Keratinocyte (primary cell): ENCODE data around the gene ALB. TPM values are rescaled to one million over a fixed set of nuclear protein-coding genes. Genes with fewer than 3 reads are reported as not detected.

Experiments used
- DNase-seq: peaks from one replicate; pipeline ENCODE4 v3.0.0-alpha.2; 2011; ENCODE audit warnings: low read depth, missing footprints, low spot score
- FAIRE-seq: peaks from 2 replicates; lab custom pipeline; 2011; peaks lifted over from hg19 to GRCh38; lab: Jason Lieb, UNC
- H2AFZ ChIP-seq: 2 replicates; pipeline ENCODE4 v1.6.0; 2012; ENCODE audit warnings: low read length, control low read depth, inconsistent platforms; ENCODE audit not compliant: control insufficient read depth
- H3K27ac ChIP-seq: 2 replicates; pipeline ENCODE4 v1.5.1; 2011; ENCODE audit warnings: low read length; ENCODE audit not compliant: control insufficient read depth, insufficient read depth
- H3K27me3 ChIP-seq: 3 replicates; pipeline ENCODE4 v1.6.0; 2011; ENCODE audit warnings: low read length; ENCODE audit not compliant: control insufficient read depth, insufficient read depth; ENCODE audit errors: extremely low read depth
- H3K36me3 ChIP-seq, 2 experiments: 2 replicates in 1 of 2; 3 replicates in 1 of 2; pipeline ENCODE4 v1.5.1; 2011; ENCODE audit warnings: low read length in 2 of 2, mild to moderate bottlenecking in 1 of 2; ENCODE audit not compliant: control insufficient read depth in 2 of 2, insufficient read depth in 2 of 2; ENCODE audit errors: extremely low read depth in 1 of 2
- H3K4me1 ChIP-seq: 3 replicates; pipeline ENCODE4 v1.5.1; 2011; ENCODE audit warnings: low read length; ENCODE audit not compliant: control insufficient read depth, insufficient read depth; ENCODE audit errors: extremely low read depth
- H3K4me2 ChIP-seq: 3 replicates; pipeline ENCODE4 v1.6.0; 2011; ENCODE audit warnings: low read depth, low read length; ENCODE audit not compliant: control insufficient read depth, insufficient read depth; ENCODE audit errors: extremely low read depth
- H3K4me3 ChIP-seq, 3 experiments: fragments of 200-600 bp in 1 of 3; sonication (generic) in 1 of 3; 2 replicates in 2 of 3; 3 replicates in 1 of 3; pipeline ENCODE4 v1.5.1; 2011 to 2016; ENCODE audit warnings: low read length in 3 of 3, mild to moderate bottlenecking in 3 of 3, control low read depth in 2 of 3, inconsistent platforms in 1 of 3, low read depth in 1 of 3, mixed read lengths in 1 of 3, mixed run types in 1 of 3, moderate library complexity in 1 of 3; ENCODE audit not compliant: control insufficient read depth in 2 of 3, insufficient read depth in 2 of 3; ENCODE audit errors: extremely low read depth in 1 of 3
- H3K79me2 ChIP-seq: 2 replicates; pipeline ENCODE4 v1.6.0; 2012; ENCODE audit warnings: low read length; ENCODE audit not compliant: control insufficient read depth, insufficient read depth
- H3K9ac ChIP-seq: 3 replicates; pipeline ENCODE4 v1.6.0; 2011; ENCODE audit warnings: low read length; ENCODE audit not compliant: control insufficient read depth, insufficient read depth; ENCODE audit errors: extremely low read depth
- H3K9me1 ChIP-seq: 3 replicates; pipeline ENCODE4 v1.6.0; 2011; ENCODE audit warnings: low read length; ENCODE audit not compliant: control insufficient read depth, insufficient read depth; ENCODE audit errors: extremely low read depth
- H3K9me3 ChIP-seq: 2 replicates; pipeline ENCODE4 v1.5.1; 2012; ENCODE audit warnings: low read depth, low read length; ENCODE audit not compliant: control insufficient read depth
- H4K20me1 ChIP-seq: 3 replicates; pipeline ENCODE4 v1.6.0; 2011; ENCODE audit warnings: low read length; ENCODE audit not compliant: control insufficient read depth, insufficient read depth; ENCODE audit errors: extremely low read depth
- CTCF ChIP-seq, 3 experiments: IDR thresholded peaks in 1 of 3; conservative IDR thresholded peaks in 1 of 3; optimal IDR thresholded peaks in 1 of 3; 2 replicates in 2 of 3; 3 replicates in 1 of 3; pipeline versions ENCODE3 to v1.5.1; 2011; ENCODE audit warnings: low read length in 3 of 3, mild to moderate bottlenecking in 3 of 3, moderate library complexity in 2 of 3, control low read depth in 1 of 3, inconsistent platforms in 1 of 3; ENCODE audit not compliant: insufficient read depth in 2 of 3; ENCODE audit errors: extremely low read depth in 1 of 3
- EZH2 ChIP-seq: IDR thresholded peaks from one replicate; pipeline ENCODE4 v1.6.1; 2012; ENCODE audit warnings: inconsistent platforms, mild to moderate bottlenecking, low read length, moderate library complexity
- dilution Hi-C: fragments of 300-500 bp; cut with MboI; formaldehyde crosslinking; loops from one replicate; pipeline ENCODE4 v1.7.0; 2020; ENCODE audit warnings: low sequenced_read_pairs; ENCODE audit not compliant: extremely low pct_ligation_motif_present
- polyA plus RNA-seq, 5 experiments: library from polyadenylated mRNA; depleted of rRNA in 3 of 5; stranded (reverse) in 3 of 5; stranded (forward) in 1 of 5; unstranded in 1 of 5; fragments of >200 nt; gene quantifications; 1 replicate in 1 of 5; 2 replicates in 3 of 5; 3 replicates in 1 of 5; pipeline versions ENCODE4 v1.2.1 to v1.2.3, GENCODE V29; 2011 to 2012; ENCODE audit warnings: missing spikeins in 2 of 5, low read depth in 1 of 5, low replicate concordance in 1 of 5

ALB gene
- polyA plus RNA-seq, 1 donor (not counting 4 experiments of a cell fraction or from before 2014, with no cell fraction given), result not detected

GRCh38 chr4:73439991-73440390, 35.9 kb downstream of the ALB start:
- no peak overlapping the region for H3K4me2 ChIP-seq
- no peak for TF ChIP-seq CTCF (optimal IDR thresholded peaks at IDR 0.05 in 1 of 3, IDR thresholded peaks at IDR 0.05 in 1 of 3, conservative IDR thresholded peaks at IDR 0.05 in 1 of 3; ENCODE audit: extremely low read depth in 1 of 3, insufficient read depth in 2 of 3, low read length in 3 of 3)
- no peak for TF ChIP-seq EZH2
- dilution Hi-C loops, result no loop called here
- no peak overlapping the region for H3K4me3 ChIP-seq
- H3K9me3 ChIP-seq, result no peaks in the 10 kb centered on the region
- H2AFZ ChIP-seq, result no peak overlapping the region
- no peaks in the 10 kb centered on the region for H3K36me3 ChIP-seq
- H3K9ac ChIP-seq, result no peak overlapping the region
- no peaks in the 10 kb centered on the region for H3K79me2 ChIP-seq
- H3K4me1 ChIP-seq, result no peaks in the 10 kb centered on the region
- no peak for FAIRE-seq
- DNase-seq, result no peak
- H3K9me1 ChIP-seq, result no peaks in the 10 kb centered on the region
- no peak overlapping the region for H3K27ac ChIP-seq
- H4K20me1 ChIP-seq, result no peaks in the 10 kb centered on the region
- H3K27me3 ChIP-seq, result no peaks in the 10 kb centered on the region

- Histone ChIP-seq H2AFZ (no peak overlapping the region), H3K79me2 (no peaks in the 10 kb centered on the region), H3K36me3 (no peaks in the 10 kb centered on the region), H3K9me3 (no peaks in the 10 kb centered on the region), H3K4me1 (no peaks in the 10 kb centered on the region), H4K20me1 (no peaks in the 10 kb centered on the region), H3K27ac (no peak overlapping the region), H3K4me3 (no peak overlapping the region), H3K27me3 (no peaks in the 10 kb centered on the region), H3K4me2 (no peak overlapping the region), H3K9me1 (no peaks in the 10 kb centered on the region), H3K9ac (no peak overlapping the region)
- FAIRE-seq (no peak), DNase-seq (no peak)
- dilution Hi-C loops, result no loop called here
- no peak for TF ChIP-seq EZH2
- TF ChIP-seq CTCF (optimal IDR thresholded peaks at IDR 0.05 in 1 of 3, IDR thresholded peaks at IDR 0.05 in 1 of 3, conservative IDR thresholded peaks at IDR 0.05 in 1 of 3; ENCODE audit: extremely low read depth in 1 of 3, insufficient read depth in 2 of 3, low read length in 3 of 3), result no peak
Measured at GRCh38 chr4:73440653-73441052, 36.6 kb downstream of the ALB start.
